Stimulated activated CD8-positive, alpha-beta memory T cell treated with anti-CD3 and anti-CD28 coated beads, Interleukin-2, amount 100 ng/mL, for 1 hour (primary cell): ENCODE data around the gene SULT1A2.
"Not testable (repeated sequence)": the region's sequence is repeated elsewhere in the genome, so short reads cannot be mapped to it uniquely, and the experiment has no call there.

Source experiments
- DNase-seq, 2 donors: peaks; one replicate each; pipeline ENCODE4 v3.0.0-alpha.2; 2020; ENCODE audit warnings: low read depth in 2 of 2

The SULT1A2 gene

DNA sequence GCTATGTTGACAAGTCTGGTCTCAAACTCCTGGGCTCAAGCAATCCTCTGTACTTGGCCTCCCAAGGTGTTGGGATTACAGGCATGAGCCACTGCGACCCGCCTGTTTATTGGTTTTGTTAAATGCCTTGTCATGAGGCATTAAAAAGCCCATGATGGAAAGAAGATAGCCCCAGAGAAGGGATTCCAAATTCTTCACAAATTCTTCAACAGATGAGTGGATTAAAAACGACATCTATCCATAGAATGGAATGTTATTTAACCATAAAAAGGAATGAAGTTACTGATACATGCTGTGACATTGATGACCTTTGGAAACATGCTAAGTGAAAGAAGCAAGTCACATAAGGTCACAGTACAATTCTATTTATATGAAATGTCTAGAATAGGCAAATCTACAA is 38.4 kb downstream of the SULT1A2 start:
- DNase-seq: no peak

DNA sequence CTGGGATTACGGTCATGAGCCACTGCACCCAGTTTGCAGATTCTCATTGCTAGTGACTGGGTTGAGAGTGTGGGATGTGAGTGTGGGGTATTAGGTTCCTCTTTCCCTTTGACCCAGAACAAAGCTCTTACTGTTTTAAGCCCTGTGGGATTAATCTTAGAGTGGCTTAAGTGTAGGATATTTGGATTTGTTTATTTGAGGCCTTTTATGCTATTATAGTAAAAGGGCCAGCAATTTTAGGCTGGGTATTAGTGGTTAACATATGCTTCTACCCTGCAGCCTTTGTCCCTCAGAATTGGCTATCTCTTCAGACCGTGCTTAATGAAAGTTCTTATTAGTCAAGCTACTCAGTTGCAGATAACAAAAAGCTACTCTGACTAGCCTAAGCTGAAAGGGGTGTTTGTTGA is 39.9 kb downstream of the SULT1A2 start:
- DNase-seq: no peak

DNA sequence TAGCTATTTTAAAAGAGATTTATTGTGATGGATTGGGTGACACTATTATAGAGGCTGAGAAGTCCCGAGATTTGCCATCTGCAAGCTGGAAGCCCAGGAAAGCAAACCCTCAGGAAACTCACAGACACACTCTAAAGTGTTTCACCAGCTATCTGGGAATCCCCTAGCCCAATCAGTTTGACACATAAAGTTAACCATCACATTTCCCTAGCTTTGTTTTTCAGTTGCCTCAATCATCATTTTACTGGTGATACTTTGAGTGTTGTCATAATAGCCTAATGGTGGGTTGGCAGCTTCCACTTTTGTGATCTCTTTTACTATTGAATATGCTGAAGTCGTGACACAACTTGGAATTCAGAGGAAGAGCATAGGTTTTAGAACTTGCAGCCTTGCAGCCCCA is 41.3 kb downstream of the SULT1A2 start:
- no peak for DNase-seq

DNA sequence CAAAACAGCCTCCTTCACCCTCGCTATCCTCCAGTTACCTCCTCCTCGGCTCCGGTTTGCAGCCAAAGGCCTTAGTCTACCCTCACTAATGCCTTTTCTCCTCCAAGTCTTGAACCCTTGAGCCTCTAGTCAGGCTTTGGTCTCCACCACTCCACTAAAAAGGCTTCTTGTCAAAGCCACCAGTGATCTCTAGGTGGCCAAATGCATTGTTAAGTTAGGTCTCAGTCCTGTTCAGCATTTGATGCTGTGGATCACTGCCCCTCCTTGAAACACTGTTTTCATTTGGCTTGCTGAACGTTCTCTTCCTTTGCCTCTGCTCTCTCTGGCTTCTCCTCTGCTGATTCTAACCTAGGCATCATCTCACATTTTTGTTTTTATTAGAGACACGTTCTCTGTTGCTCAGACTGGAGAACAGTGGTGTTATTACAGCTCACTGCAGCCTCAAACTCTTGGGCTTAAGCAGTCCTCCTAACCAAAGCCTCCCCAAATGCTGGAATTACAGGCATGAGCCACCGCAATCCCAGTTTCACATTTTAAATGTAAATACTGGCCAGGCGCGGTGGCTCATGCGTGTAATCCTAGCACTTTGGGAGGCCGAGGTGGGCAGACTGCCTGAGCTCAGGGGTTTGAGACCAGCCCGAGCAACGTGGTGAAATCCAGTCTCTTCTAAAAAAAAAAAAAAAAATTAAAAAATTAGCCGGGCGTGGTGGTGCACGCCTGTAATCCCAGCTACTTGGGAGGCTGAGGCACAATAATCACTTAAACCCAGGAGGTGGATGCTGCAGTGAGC is 42.0 kb downstream of the SULT1A2 start:
- DNase-seq: no peak

DNA sequence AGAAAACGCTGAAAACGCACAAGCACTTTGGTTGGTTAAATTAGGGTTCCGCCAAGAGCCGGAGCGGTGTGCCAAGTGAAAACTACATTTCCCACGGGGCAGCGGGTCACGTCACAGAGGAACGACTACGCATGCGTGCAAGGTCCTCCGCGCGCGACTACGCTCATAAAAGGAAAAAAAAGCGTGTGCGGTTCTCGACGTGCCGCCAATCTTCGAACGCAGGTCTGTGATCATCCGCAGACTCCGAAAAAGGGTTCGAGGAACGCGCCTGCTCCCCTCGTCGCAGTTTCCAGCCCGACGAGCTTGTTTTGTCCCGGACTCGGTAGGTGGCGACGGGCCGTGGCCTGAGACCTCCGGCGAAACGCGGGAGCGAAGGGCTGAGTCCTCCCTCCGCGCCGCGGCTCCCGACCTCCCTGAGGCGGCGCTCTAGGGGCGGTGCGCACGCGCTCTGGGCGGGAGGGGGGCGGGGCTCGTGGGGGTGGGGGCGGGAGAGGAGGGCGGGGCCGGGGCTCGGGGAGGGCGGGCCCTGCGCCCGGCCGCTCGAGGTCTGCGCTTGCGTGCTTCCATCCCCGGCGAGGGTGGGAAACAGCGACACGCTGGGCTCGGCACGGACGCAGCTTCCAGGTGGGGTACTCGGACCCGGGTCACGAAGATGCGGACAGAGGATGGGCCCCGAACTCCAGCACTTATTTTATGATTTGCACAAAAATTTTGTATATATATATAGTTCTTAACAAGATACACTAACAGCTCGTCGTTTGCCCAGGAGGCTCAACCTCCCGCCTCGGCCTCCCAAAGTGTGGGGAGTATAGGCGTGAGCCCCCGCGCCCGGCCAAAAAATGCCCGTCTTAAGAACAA is 42.8 kb downstream of the SULT1A2 start, which contains the start of gene SGF29:
Gene SGF29 (plus strand): TSS at position 145 of the 858 bp plus-strand sequence. CDS start 27,150 bp downstream, outside the sequence.
- peak; percentile 84 to 89 for DNase-seq

DNA sequence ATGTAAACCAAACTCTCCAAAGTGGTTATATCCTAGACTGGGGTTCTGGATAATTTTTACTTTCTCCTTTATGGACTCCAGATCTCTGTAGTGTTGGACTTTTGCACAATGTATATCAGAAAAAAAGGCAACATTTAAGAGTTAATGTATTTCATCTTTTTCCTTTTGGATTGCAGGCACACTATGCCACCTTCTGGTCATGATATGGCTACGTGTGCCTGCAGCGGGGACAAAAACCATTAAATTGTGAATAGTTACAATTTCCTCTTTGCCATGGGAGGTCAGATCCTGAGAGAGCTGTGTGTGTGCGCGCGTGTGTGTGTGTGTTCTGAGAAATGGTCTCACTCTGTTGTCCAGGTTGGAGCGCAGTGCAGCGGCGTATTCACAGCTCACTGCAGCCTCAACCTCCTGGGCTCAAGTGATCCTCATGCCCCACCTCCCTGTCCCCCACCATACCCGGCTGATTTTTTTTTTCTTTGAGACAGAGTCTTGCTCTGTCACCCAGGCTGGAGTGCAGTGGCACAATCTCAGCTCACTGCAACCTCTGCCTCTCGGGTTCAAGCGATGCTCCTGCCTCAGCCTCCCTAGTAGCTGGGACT is 47.5 kb downstream of the SULT1A2 start:
- no peak for DNase-seq

DNA sequence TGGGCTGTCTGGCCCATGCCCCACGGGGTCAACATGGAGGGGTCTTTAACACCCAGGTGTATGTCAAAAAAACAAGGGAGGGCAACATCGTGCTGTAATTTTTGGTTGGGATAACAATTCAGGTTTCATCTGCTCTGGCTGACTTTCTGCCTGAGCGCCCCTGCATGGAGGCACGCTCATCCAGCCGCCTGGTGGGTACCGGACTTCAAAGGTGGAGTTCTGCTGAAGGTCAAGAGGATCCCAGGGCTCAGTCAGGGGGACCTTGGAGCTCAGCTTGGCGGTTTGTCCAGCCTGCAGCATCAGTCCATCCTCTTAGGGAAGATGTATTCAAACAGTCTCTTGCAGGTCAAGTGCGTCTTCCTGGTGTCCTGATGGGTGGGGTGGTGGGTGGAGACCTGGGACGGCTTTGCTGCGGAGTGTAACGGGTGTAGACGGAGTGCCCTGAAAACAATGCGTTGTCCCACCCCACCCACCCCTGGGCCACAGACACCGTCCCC is 48.5 kb downstream of the SULT1A2 start:
- no peak for DNase-seq

DNA sequence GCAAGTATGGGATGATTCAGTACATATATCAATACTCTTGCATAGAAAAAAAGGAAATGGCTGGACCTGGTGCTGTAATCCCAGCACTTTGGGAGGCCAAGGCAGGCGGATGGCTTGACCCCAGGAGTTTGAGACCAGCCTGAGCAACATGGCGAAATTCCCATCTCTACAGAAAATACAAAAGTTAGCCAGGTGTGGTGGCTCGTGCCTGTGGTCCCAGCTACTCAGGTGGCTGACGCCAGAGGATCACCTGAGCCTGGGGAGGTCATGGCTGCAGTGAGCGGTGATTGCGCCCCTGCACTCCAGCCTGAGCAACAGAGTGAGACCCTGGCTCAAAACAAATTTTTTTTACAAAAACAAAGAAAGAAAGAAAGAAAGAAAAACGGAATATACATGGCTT is 50.2 kb downstream of the SULT1A2 start:
- DNase-seq: no peak

DNA sequence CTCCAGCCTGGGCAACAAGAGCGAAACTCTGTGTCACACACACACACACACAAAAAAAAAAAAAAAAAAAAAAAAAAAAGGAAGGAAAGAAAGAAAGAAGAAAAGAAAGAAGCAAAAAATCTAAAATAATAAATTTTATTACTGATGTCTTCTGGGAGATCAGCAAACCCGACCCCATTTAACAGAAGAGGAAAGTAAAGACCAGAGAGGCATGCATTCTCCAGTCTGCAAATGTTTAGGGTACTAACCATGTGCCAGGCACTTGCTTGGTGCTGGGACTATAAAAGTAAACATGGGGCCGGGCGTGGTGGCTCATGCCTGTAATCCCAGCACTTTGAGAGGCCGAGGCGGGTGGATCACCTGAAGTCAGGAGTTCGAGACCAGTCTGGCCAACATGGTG is 50.9 kb downstream of the SULT1A2 start:
- not testable (repeated sequence) for DNase-seq

DNA sequence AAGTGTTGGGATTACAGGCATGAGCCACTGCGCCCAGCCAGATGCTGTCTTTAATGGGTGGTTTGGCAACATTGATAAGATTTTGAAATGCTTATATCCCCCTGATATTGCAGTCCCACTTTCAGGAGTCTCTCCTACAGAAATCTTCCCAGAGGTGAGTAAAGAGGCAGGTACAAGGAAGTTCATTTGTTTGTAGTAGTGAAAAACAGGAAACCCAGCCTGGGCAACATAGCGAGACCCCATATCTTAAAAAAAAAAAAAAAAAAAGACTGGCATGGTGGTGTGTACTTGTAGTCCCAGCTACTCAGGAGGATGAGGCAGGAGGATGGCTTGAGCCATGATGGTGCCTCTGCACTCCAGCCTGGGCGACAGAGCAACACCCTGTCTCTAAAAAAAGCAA is 51.9 kb downstream of the SULT1A2 start:
- no peak for DNase-seq

DNA sequence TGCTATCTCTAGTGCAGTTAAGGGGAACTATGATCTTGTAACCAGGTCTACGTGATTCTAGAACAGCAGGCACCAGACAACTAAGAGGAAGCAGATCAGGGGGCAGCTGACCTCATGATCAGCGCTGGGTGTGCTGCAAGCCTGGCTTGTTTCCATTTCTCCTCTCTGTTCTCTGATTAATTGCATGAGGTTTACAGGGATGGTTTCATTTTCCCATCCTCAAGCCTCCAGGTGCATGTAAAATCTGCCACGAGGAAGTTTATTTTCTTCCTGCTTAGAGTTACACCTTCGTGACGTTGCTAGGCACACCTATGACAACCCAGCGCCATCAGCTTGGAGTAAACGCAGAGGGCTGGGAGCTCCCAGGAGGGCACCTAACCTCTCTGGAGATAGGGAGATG is 53.8 kb downstream of the SULT1A2 start:
- DNase-seq: no peak

DNA sequence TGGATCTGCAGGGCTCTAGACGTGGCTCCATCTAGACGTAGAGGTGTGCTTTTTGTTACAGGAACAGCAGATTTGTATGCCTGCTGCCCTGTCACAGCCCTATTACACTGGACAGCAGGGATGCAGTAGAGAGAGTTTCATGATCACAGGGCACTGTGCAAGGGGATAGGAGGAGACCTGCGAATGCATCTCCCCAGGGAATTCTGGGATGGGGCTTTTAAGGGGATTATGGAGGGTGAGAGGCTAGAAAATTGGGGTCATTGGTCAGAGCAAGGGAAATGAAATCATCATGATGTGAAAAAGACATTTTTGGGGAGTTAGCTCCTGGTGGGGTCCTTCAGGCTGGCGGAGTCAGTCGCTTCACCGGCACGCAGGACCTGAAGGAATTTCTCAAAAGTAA is 54.2 kb downstream of the SULT1A2 start:
- no peak for DNase-seq
